Stimulated activated naive CD8-positive, alpha-beta T cell treated with anti-CD3 and anti-CD28 coated beads, Interleukin-15, Interleukin-2, amounts not matched to agents 100 ng/mL and 50 ng/mL, for 24 hours (primary cell): Measurements from ENCODE around the gene CTNNA3.

ENCODE experiments used
- H3K27ac Mint-ChIP-seq: one replicate; pipeline ENCODE4 v1.8.0; 2021; ENCODE audit warnings: mild to moderate bottlenecking, mixed read lengths
- H3K27me3 Mint-ChIP-seq: one replicate; pipeline ENCODE4 v1.8.0; 2021; ENCODE audit warnings: mixed read lengths
- H3K36me3 Mint-ChIP-seq: one replicate; pipeline ENCODE4 v1.8.0; 2021; ENCODE audit warnings: low read depth, mixed read lengths
- H3K4me1 Mint-ChIP-seq: one replicate; pipeline ENCODE4 v1.8.0; 2021; ENCODE audit warnings: low read depth, mixed read lengths
- H3K4me3 Mint-ChIP-seq: one replicate; pipeline ENCODE4 v1.8.0; 2021; ENCODE audit warnings: mild to moderate bottlenecking, mixed read lengths
- H3K9me3 Mint-ChIP-seq: one replicate; pipeline ENCODE4 v1.8.0; 2021; ENCODE audit warnings: mixed read lengths

The CTNNA3 gene

GRCh38 chr10:66772548-66773471 is 923.2 kb downstream of the CTNNA3 start:
- Mint-ChIP-seq H3K36me3 (no peaks in the 10 kb centered on the region), H3K4me1 (no peaks in the 10 kb centered on the region), H3K27me3 (no peaks in the 10 kb centered on the region), H3K27ac (no peak overlapping the region), H3K4me3 (no peak overlapping the region), H3K9me3 (peaks cover 4% of the 10 kb centered on the region)

- Mint-ChIP-seq H3K27ac (no peak overlapping the region), H3K27me3 (no peaks in the 10 kb centered on the region), H3K9me3 (peaks cover 4% of the 10 kb centered on the region), H3K4me3 (no peak overlapping the region), H3K36me3 (no peaks in the 10 kb centered on the region), H3K4me1 (no peaks in the 10 kb centered on the region)
Measured at GRCh38 chr10:66767707-66768106, 928.3 kb downstream of the CTNNA3 start.

- Mint-ChIP-seq H3K27ac (no peak overlapping the region), H3K36me3 (no peaks in the 10 kb centered on the region), H3K4me3 (no peak overlapping the region), H3K27me3 (no peaks in the 10 kb centered on the region), H3K4me1 (no peaks in the 10 kb centered on the region), H3K9me3 (no peaks in the 10 kb centered on the region)
Measured at GRCh38 chr10:66762218-66762729, 933.7 kb downstream of the CTNNA3 start.

DNA sequence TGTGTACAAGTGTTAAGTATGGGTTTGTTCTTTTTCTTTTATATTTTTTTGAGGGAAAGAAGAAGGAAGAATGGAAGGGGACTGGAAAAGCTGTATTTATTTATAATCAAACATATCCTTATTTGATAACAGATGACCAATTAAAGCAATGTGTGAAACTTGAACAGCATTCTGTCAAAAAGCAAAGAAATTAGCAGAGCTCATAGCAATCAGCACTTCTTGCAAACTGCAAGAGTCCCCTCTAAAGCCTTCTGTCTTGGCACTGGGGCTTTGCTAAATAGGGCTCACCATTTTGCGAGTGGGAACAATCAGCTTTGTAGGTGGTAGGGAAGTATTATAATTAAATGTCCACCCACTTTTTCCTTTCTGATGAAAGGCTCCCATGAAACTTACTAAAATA is 935.1 kb downstream of the CTNNA3 start:
- H3K4me3 Mint-ChIP-seq, result no peak overlapping the region
- H3K27me3 Mint-ChIP-seq, result no peaks in the 10 kb centered on the region
- no peak overlapping the region for H3K27ac Mint-ChIP-seq
- no peaks in the 10 kb centered on the region for H3K36me3 Mint-ChIP-seq
- no peaks in the 10 kb centered on the region for H3K4me1 Mint-ChIP-seq
- H3K9me3 Mint-ChIP-seq, result no peaks in the 10 kb centered on the region

DNA sequence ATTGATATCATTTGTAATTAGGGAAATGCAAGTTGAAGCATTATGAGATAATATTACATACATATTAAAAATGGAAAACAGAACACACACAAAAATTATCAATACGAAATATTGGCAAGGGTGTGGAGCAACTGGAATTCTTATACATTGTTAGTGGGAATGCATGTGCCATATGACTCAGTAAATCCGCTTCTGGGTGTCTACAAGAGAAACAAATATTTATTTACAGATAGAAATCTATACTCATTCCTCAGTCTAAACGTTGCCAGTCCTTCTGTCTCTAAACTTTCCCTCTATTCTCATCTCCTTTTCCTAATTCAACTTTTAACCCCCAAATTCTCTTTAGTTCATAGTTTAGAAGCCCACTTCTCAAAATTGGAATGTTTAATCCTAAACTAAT is 940.5 kb downstream of the CTNNA3 start:
- Mint-ChIP-seq H3K4me1 (no peaks in the 10 kb centered on the region), H3K36me3 (no peaks in the 10 kb centered on the region), H3K27ac (no peak overlapping the region), H3K27me3 (no peaks in the 10 kb centered on the region), H3K9me3 (peaks cover 3% of the 10 kb centered on the region), H3K4me3 (no peak overlapping the region)

GRCh38 chr10:66752714-66753113 is 943.3 kb downstream of the CTNNA3 start:
- Mint-ChIP-seq H3K9me3 (peaks cover 3% of the 10 kb centered on the region), H3K36me3 (no peaks in the 10 kb centered on the region), H3K27ac (no peak overlapping the region), H3K27me3 (no peaks in the 10 kb centered on the region), H3K4me3 (no peak overlapping the region), H3K4me1 (no peaks in the 10 kb centered on the region)

GRCh38 chr10:66748217-66748616 is 947.8 kb downstream of the CTNNA3 start:
- H3K4me1 Mint-ChIP-seq, result no peaks in the 10 kb centered on the region
- H3K27me3 Mint-ChIP-seq, result no peaks in the 10 kb centered on the region
- H3K9me3 Mint-ChIP-seq, result peaks cover 3% of the 10 kb centered on the region
- H3K36me3 Mint-ChIP-seq, result no peaks in the 10 kb centered on the region
- H3K27ac Mint-ChIP-seq, result no peak overlapping the region
- H3K4me3 Mint-ChIP-seq, result no peak overlapping the region

GRCh38 chr10:66747451-66747850 is 948.5 kb downstream of the CTNNA3 start:
- H3K4me3 Mint-ChIP-seq, result no peak overlapping the region
- no peaks in the 10 kb centered on the region for H3K27me3 Mint-ChIP-seq

GRCh38 chr10:66746711-66747110 is 949.3 kb downstream of the CTNNA3 start:
- Mint-ChIP-seq H3K9me3 (peaks cover 3% of the 10 kb centered on the region), H3K27ac (no peak overlapping the region), H3K36me3 (no peaks in the 10 kb centered on the region), H3K4me1 (no peaks in the 10 kb centered on the region), H3K27me3 (no peaks in the 10 kb centered on the region), H3K4me3 (no peak overlapping the region)

More at GRCh38 chr10:66747451-66747850, 948.5 kb downstream of the CTNNA3 start:
- Mint-ChIP-seq H3K4me1 (no peaks in the 10 kb centered on the region), H3K36me3 (no peaks in the 10 kb centered on the region), H3K9me3 (peaks cover 3% of the 10 kb centered on the region), H3K27ac (no peak overlapping the region)

DNA sequence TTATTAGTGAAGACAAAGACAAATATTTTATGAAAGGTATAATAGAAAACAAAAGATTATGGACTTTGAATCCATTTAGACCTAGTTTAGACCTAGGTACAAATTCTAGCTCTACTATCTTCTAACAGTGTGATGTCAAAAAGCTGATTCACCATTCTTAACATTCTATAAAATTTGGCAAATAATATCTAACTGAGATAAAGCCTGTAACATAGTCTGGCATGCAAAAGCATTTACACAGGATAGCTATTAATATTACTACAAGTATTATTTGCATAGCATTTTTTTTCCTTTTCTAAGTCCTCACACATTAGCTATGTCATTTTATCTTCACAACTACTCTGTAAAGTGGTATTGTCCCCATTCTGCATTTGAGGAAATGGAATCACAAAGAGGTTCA is 949.7 kb downstream of the CTNNA3 start:
- H3K4me1 Mint-ChIP-seq, result no peaks in the 10 kb centered on the region
- H3K36me3 Mint-ChIP-seq, result no peaks in the 10 kb centered on the region
- H3K4me3 Mint-ChIP-seq, result no peak overlapping the region
- no peak overlapping the region for H3K27ac Mint-ChIP-seq
- peaks cover 3% of the 10 kb centered on the region for H3K9me3 Mint-ChIP-seq
- no peaks in the 10 kb centered on the region for H3K27me3 Mint-ChIP-seq

GRCh38 chr10:66744915-66745314 is 951.1 kb downstream of the CTNNA3 start:
- H3K27ac Mint-ChIP-seq, result no peak overlapping the region
- H3K4me3 Mint-ChIP-seq, result no peak overlapping the region
- H3K36me3 Mint-ChIP-seq, result no peaks in the 10 kb centered on the region
- no peaks in the 10 kb centered on the region for H3K27me3 Mint-ChIP-seq
- no peaks in the 10 kb centered on the region for H3K4me1 Mint-ChIP-seq
- H3K9me3 Mint-ChIP-seq, result peaks cover 3% of the 10 kb centered on the region

DNA sequence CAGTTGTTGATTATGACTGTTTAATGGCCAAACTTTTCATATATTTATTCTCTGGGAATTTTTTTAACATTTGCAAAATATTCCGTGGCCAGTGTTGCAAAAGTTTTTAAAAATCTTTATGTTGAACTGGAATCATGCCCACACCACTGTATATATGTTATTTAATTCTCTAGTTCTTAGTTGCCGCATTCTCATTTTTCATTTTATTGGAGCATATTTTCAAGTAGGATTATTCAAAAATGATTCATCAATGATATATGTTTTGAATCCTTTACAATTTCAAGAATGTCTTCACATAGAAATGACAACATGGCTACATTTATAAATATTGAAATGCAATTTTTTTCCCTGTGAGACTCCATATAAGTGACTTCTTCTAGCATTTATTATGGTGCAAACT is 958.8 kb downstream of the CTNNA3 start:
- H3K27ac Mint-ChIP-seq, result no peak overlapping the region
- H3K4me3 Mint-ChIP-seq, result no peak overlapping the region
- H3K4me1 Mint-ChIP-seq, result no peaks in the 10 kb centered on the region
- no peaks in the 10 kb centered on the region for H3K9me3 Mint-ChIP-seq
- H3K36me3 Mint-ChIP-seq, result no peaks in the 10 kb centered on the region
- H3K27me3 Mint-ChIP-seq, result no peaks in the 10 kb centered on the region

GRCh38 chr10:66723608-66724400 is 972.2 kb downstream of the CTNNA3 start:
- Mint-ChIP-seq H3K27ac (no peak overlapping the region), H3K36me3 (no peaks in the 10 kb centered on the region), H3K4me3 (no peak overlapping the region), H3K9me3 (peaks cover 3% of the 10 kb centered on the region), H3K4me1 (no peaks in the 10 kb centered on the region), H3K27me3 (no peaks in the 10 kb centered on the region)

DNA sequence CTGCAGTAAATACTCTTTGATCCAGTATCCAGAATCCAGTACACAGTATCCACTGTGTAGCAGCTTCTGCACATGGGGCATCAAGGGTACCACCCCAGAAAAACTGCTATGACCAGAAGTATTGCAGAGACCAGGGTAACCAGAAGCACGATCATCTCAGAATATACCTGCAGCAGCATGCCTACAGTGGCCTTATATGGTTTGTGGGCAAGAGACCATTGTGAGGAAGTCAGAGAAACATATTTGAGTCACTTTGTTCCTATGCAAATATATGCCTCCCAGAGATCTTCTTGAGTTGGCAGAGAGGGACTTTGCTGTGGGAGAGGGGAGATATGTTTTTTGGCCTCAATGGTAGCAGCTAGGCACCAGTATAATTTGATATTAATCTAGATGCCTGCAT is 976.5 kb downstream of the CTNNA3 start:
- peaks cover 3% of the 10 kb centered on the region for H3K9me3 Mint-ChIP-seq
- H3K4me1 Mint-ChIP-seq, result no peaks in the 10 kb centered on the region
- no peaks in the 10 kb centered on the region for H3K36me3 Mint-ChIP-seq
- no peaks in the 10 kb centered on the region for H3K27me3 Mint-ChIP-seq
- no peak overlapping the region for H3K4me3 Mint-ChIP-seq
- H3K27ac Mint-ChIP-seq, result no peak overlapping the region
